ENCODE measurements around the gene SF3B1. TPM values are rescaled to one million over a fixed set of nuclear protein-coding genes. Genes with fewer than 3 reads are reported as not detected.

Gene SF3B1, protein sequence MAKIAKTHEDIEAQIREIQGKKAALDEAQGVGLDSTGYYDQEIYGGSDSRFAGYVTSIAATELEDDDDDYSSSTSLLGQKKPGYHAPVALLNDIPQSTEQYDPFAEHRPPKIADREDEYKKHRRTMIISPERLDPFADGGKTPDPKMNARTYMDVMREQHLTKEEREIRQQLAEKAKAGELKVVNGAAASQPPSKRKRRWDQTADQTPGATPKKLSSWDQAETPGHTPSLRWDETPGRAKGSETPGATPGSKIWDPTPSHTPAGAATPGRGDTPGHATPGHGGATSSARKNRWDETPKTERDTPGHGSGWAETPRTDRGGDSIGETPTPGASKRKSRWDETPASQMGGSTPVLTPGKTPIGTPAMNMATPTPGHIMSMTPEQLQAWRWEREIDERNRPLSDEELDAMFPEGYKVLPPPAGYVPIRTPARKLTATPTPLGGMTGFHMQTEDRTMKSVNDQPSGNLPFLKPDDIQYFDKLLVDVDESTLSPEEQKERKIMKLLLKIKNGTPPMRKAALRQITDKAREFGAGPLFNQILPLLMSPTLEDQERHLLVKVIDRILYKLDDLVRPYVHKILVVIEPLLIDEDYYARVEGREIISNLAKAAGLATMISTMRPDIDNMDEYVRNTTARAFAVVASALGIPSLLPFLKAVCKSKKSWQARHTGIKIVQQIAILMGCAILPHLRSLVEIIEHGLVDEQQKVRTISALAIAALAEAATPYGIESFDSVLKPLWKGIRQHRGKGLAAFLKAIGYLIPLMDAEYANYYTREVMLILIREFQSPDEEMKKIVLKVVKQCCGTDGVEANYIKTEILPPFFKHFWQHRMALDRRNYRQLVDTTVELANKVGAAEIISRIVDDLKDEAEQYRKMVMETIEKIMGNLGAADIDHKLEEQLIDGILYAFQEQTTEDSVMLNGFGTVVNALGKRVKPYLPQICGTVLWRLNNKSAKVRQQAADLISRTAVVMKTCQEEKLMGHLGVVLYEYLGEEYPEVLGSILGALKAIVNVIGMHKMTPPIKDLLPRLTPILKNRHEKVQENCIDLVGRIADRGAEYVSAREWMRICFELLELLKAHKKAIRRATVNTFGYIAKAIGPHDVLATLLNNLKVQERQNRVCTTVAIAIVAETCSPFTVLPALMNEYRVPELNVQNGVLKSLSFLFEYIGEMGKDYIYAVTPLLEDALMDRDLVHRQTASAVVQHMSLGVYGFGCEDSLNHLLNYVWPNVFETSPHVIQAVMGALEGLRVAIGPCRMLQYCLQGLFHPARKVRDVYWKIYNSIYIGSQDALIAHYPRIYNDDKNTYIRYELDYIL
- 175 and 196 TPM in 2 replicates for total RNA-seq

DNA sequence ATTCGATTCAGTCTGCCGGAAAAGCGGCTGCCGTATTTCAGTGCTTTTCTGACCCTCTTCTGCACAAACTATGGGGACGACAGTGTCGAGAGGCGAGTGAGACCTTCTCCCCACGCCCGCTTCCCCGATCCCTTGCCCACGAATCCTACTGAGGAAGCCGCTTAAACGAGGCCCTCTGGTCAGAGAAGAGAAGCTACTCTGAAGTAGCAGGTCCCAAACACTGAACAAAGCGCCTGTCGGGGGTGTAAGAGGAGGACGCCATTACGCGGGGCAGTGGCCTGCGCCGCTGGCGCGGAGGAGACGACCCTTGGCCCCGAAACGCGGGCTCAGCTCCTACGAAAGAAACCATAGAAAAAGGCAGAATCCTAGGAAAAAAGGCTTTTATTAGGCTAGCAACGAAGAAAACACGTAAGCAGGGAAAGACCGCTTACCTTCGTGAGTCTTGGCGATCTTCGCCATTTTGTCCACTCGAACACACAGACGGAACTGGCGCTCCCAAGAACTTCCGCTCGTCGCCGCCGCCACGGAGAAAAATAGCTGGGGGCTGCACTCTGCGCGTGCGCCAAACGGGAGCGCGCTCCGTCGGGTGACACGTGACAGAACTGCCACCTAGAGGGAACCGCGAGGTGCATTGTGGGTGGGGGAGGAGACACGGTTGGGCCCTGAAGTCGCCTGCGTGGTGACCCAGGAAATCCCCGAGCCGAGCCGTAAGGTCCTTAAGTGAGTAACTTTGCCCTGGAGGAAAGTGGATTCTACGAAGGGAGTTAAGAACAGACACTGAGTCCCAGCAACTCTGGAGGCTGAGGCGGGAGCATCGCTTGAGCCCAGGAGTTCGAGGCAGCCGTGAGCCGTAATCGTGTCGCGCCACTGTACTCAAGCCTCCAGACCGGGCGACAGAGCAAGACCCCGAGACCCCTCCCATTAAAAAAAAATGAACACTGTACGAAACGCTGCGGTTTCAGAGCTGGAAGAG is at the start of gene SF3B1:
TSS of gene SF3B1 (minus strand) at position 488 of the 973 bp plus-strand sequence. CDS start at position 459, 29 bp downstream.

DNA sequence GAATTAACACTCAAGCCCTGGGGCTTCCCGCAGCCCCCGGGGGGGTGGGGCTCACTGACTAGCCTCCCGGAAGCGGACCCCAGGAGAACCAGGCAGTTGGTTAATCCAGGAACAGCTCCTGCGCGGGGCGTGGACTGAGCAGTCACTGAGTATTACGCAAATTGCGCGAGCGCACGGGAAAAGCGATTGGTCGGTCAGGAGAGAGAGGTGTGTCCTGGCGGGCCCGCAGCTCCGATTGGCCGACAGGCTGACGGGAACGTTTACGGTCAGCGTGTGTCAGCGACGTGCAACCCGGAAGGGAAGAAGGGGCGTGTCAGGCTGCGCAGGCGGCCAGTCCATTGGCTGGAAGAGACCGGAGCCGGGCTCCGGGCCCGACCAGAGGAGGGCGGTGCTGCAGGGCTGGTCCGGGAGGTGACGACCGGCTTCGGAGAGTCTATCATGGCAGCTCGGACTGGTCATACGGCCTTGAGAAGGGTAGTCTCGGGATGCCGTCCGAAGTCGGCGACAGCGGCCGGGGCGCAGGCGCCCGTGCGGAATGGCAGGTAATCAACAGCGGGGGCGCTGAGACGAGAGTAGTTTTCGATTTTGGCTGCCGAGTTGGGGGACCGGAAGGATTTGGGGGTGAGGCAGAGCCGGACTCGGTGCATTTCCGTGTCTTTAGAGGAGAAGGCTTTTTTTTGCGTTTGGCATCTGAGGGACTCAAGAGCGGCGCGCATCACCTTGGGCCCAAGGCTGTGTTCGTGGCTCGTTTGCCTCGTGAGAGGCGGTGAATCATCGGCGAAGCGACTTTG is 18.5 kb upstream of the SF3B1 start, which contains the start of gene COQ10B:
TSS of gene COQ10B (plus strand) at position 430 of the 791 bp plus-strand sequence. CDS start at position 439, 9 bp downstream.

Other genes with a start within 250 kb of the SF3B1 start
- gene ANKRD44, start 124.2 kb downstream of the SF3B1 start, total RNA-seq, result 15.2 and 23.8 TPM in 2 replicates
- gene COQ10B, start 18.5 kb upstream of the SF3B1 start, total RNA-seq, result 45.0 and 54.6 TPM in 2 replicates
- gene HSPD1, start 64.8 kb upstream of the SF3B1 start, total RNA-seq, result 143 and 236 TPM in 2 replicates
- gene HSPE1, start 65.4 kb upstream of the SF3B1 start, total RNA-seq, result 97.5 and 121 TPM in 2 replicates
- gene MOB4, start 81.0 kb upstream of the SF3B1 start, total RNA-seq, result 32.7 and 36.5 TPM in 2 replicates
- gene RFTN2, start 240.6 kb upstream of the SF3B1 start, total RNA-seq, result 19.7 and 25.6 TPM in 2 replicates

Data from aortic smooth muscle cell (primary cell).